HCT116 (cell line): ENCODE measurements around the gene WSB1.

ENCODE experiments used
- CBX3 ChIP-seq: IDR thresholded peaks from 2 replicates; pipeline ENCODE4 v1.6.1; 2012; ENCODE audit warnings: low read depth
- EZH2 ChIP-seq: fragments of 200-600 bp; sonication (generic); IDR thresholded peaks from 2 replicates; pipeline ENCODE4 v1.6.1; 2017; ENCODE audit warnings: antibody characterized with exemption, mixed run types
- JUND ChIP-seq: IDR thresholded peaks from 2 replicates; pipeline ENCODE4 v1.6.1; 2012
- POLR2A ChIP-seq: IDR thresholded peaks from 2 replicates; pipeline ENCODE4 v1.7.0; 2011; ENCODE audit warnings: borderline replicate concordance; ENCODE audit not compliant: insufficient read depth, insufficient read length; ENCODE audit errors: extremely low read depth
- POLR2AphosphoS5 ChIP-seq: IDR thresholded peaks from 2 replicates; pipeline ENCODE4 v1.6.1; 2011; ENCODE audit warnings: mild to moderate bottlenecking, low read depth, low read length, moderate library complexity
- RAD21 ChIP-seq: IDR thresholded peaks from 2 replicates; pipeline ENCODE4 v1.6.1; 2012; ENCODE audit warnings: low read depth, mild to moderate bottlenecking
- SP1 ChIP-seq: IDR thresholded peaks from 2 replicates; pipeline ENCODE4 v1.6.1; 2012; ENCODE audit warnings: low read depth
- SRF ChIP-seq: IDR thresholded peaks from 2 replicates; pipeline ENCODE4 v1.6.1; 2012; ENCODE audit warnings: low read depth
- ZNF274 ChIP-seq: fragments of 200-500 bp; sonication (Bioruptor generic); IDR thresholded peaks from 2 replicates; pipeline ENCODE4 v1.6.1; 2014; ENCODE audit warnings: mild to moderate bottlenecking, low read depth, low read length, inconsistent platforms
- TF ChIP-seq, protein P1 (sequence below), 3 experiments: fragments of 200-600 bp in 1 of 3; sonication (generic) in 1 of 3; IDR thresholded peaks in 2 of 3; conservative IDR thresholded peaks in 1 of 3; 2 replicates each; pipeline ENCODE4 v1.5.1; 2012 to 2017; ENCODE audit warnings: low read depth in 2 of 3, low read length in 2 of 3, antibody characterized with exemption in 1 of 3, borderline replicate concordance in 1 of 3, control low read depth in 1 of 3, mild to moderate bottlenecking in 1 of 3, mixed read lengths in 1 of 3, mixed run types in 1 of 3, moderate library complexity in 1 of 3; ENCODE audit not compliant: insufficient read depth in 1 of 3
- TF ChIP-seq, protein P2 (sequence below): IDR thresholded peaks from 2 replicates; pipeline ENCODE4 v1.6.1; 2012

- TF ChIP-seq POLR2A (no peak), JUND (no peak), RAD21 (no peak), CBX3 (no peak), EZH2 (no peak), POLR2AphosphoS5 (no peak), ZNF274 (no peak), SRF (no peak), SP1 (no peak)
- TF ChIP-seq, protein P1, sequence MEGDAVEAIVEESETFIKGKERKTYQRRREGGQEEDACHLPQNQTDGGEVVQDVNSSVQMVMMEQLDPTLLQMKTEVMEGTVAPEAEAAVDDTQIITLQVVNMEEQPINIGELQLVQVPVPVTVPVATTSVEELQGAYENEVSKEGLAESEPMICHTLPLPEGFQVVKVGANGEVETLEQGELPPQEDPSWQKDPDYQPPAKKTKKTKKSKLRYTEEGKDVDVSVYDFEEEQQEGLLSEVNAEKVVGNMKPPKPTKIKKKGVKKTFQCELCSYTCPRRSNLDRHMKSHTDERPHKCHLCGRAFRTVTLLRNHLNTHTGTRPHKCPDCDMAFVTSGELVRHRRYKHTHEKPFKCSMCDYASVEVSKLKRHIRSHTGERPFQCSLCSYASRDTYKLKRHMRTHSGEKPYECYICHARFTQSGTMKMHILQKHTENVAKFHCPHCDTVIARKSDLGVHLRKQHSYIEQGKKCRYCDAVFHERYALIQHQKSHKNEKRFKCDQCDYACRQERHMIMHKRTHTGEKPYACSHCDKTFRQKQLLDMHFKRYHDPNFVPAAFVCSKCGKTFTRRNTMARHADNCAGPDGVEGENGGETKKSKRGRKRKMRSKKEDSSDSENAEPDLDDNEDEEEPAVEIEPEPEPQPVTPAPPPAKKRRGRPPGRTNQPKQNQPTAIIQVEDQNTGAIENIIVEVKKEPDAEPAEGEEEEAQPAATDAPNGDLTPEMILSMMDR (IDR thresholded peaks at IDR 0.05 in 2 of 3, conservative IDR thresholded peaks at IDR 0.05 in 1 of 3; ENCODE audit: borderline replicate concordance in 1 of 3, insufficient read depth in 1 of 3, low read depth in 2 of 3, low read length in 2 of 3) = no peak
- TF ChIP-seq, protein P2, sequence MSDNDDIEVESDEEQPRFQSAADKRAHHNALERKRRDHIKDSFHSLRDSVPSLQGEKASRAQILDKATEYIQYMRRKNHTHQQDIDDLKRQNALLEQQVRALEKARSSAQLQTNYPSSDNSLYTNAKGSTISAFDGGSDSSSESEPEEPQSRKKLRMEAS = no peak
Observed at GRCh38 chr17:27356091-27356705, 62.3 kb downstream of the WSB1 start.
